Mononuclear cell (primary cell): ENCODE data around the gene UBE2G1. TPM values are rescaled to one million over a fixed set of nuclear protein-coding genes. Genes with fewer than 3 reads are reported as not detected.
"Not testable (repeated sequence)": the region's sequence is repeated elsewhere in the genome, so short reads cannot be mapped to it uniquely, and the experiment has no call there.

Experiments
- H3K27me3 ChIP-seq: 2 replicates; pipeline ENCODE4 v1.6.0; 2011; ENCODE audit warnings: low read length, control low read depth; ENCODE audit not compliant: insufficient read depth
- H3K4me1 ChIP-seq: 2 replicates; pipeline ENCODE4 v1.5.1; 2011; ENCODE audit warnings: mild to moderate bottlenecking, low read length, control low read depth; ENCODE audit not compliant: insufficient read depth
- H3K4me3 ChIP-seq: 2 replicates; pipeline ENCODE4 v1.5.1; 2011; ENCODE audit warnings: mild to moderate bottlenecking, low read length, moderate library complexity
- H3K9me3 ChIP-seq: 2 replicates; pipeline ENCODE4 v1.5.1; 2011; ENCODE audit warnings: low read depth, mild to moderate bottlenecking, control low read depth, low read length
- total RNA-seq: library from RNA; depleted of rRNA; stranded (reverse); fragments of >200 nt; gene quantifications from one replicate; pipeline ENCODE4 v1.2.3, GENCODE V29; 2012

Gene UBE2G1
- total RNA-seq, 1 donor, result 76.4 TPM

- H3K4me3 ChIP-seq, result no peak overlapping the region
- peaks cover 22% of the 10 kb centered on the region for H3K4me1 ChIP-seq
- H3K27me3 ChIP-seq, result no peaks in the 10 kb centered on the region
- no peaks in the 10 kb centered on the region for H3K9me3 ChIP-seq
Observed at GRCh38 chr17:4358154-4358553, 8.3 kb downstream of the UBE2G1 start.

- Histone ChIP-seq H3K9me3 (no peaks in the 10 kb centered on the region), H3K4me3 (no peak overlapping the region), H3K27me3 (no peaks in the 10 kb centered on the region), H3K4me1 (peaks cover 22% of the 10 kb centered on the region)
Observed at GRCh38 chr17:4357671-4358070, 8.8 kb downstream of the UBE2G1 start.

GRCh38 chr17:4357030-4357628 is 9.3 kb downstream of the UBE2G1 start:
- Histone ChIP-seq H3K4me1 (peaks cover 22% of the 10 kb centered on the region), H3K27me3 (no peaks in the 10 kb centered on the region), H3K4me3 (no peak overlapping the region), H3K9me3 (no peaks in the 10 kb centered on the region)

GRCh38 chr17:4354862-4355514 is 11.5 kb downstream of the UBE2G1 start:
- Histone ChIP-seq H3K4me3 (no peak overlapping the region), H3K27me3 (no peaks in the 10 kb centered on the region), H3K4me1 (peaks cover 18% of the 10 kb centered on the region), H3K9me3 (no peaks in the 10 kb centered on the region)

GRCh38 chr17:4354206-4354605 is 12.3 kb downstream of the UBE2G1 start:
- Histone ChIP-seq H3K27me3 (no peaks in the 10 kb centered on the region), H3K4me1 (peaks cover 18% of the 10 kb centered on the region), H3K9me3 (no peaks in the 10 kb centered on the region), H3K4me3 (no peak overlapping the region)

- H3K27me3 ChIP-seq, H3K4me3 ChIP-seq, H3K4me1 ChIP-seq, H3K9me3 ChIP-seq: not testable (repeated sequence)
Observed at GRCh38 chr17:4350214-4350613, 16.3 kb downstream of the UBE2G1 start.

- Histone ChIP-seq H3K27me3 (no peaks in the 10 kb centered on the region), H3K9me3 (no peaks in the 10 kb centered on the region), H3K4me1 (peaks cover 10% of the 10 kb centered on the region)
Observed at GRCh38 chr17:4345581-4346252, 20.8 kb downstream of the UBE2G1 start.

GRCh38 chr17:4344926-4345325 is 21.5 kb downstream of the UBE2G1 start:
- no peak overlapping the region for H3K4me3 ChIP-seq
- no peaks in the 10 kb centered on the region for H3K9me3 ChIP-seq
- H3K27me3 ChIP-seq, result no peaks in the 10 kb centered on the region
- peaks cover 10% of the 10 kb centered on the region for H3K4me1 ChIP-seq

More at GRCh38 chr17:4345581-4346252, 20.8 kb downstream of the UBE2G1 start:
- no peak overlapping the region for H3K4me3 ChIP-seq

GRCh38 chr17:4342535-4342934 is 23.9 kb downstream of the UBE2G1 start:
- Histone ChIP-seq H3K27me3 (no peaks in the 10 kb centered on the region), H3K4me3 (no peak overlapping the region), H3K9me3 (no peaks in the 10 kb centered on the region), H3K4me1 (peaks cover 10% of the 10 kb centered on the region)

GRCh38 chr17:4341616-4341977 is 24.9 kb downstream of the UBE2G1 start:
- Histone ChIP-seq H3K4me3 (no peak overlapping the region), H3K4me1 (peaks cover 10% of the 10 kb centered on the region), H3K9me3 (no peaks in the 10 kb centered on the region), H3K27me3 (no peaks in the 10 kb centered on the region)

GRCh38 chr17:4340914-4341615 is 25.4 kb downstream of the UBE2G1 start:
- Histone ChIP-seq H3K27me3 (no peaks in the 10 kb centered on the region), H3K9me3 (no peaks in the 10 kb centered on the region), H3K4me3 (no peak overlapping the region), H3K4me1 (peaks cover 10% of the 10 kb centered on the region)

GRCh38 chr17:4334776-4335584 is 31.5 kb downstream of the UBE2G1 start:
- Histone ChIP-seq H3K9me3 (no peaks in the 10 kb centered on the region), H3K27me3 (no peaks in the 10 kb centered on the region), H3K4me1 (peaks cover 16% of the 10 kb centered on the region), H3K4me3 (no peak overlapping the region)

- Histone ChIP-seq H3K4me1 (peaks cover 16% of the 10 kb centered on the region), H3K27me3 (no peaks in the 10 kb centered on the region), H3K4me3 (no peak overlapping the region), H3K9me3 (no peaks in the 10 kb centered on the region)
Observed at GRCh38 chr17:4334332-4334731, 32.1 kb downstream of the UBE2G1 start.

- Histone ChIP-seq H3K4me3 (no peak overlapping the region), H3K4me1 (peaks cover 16% of the 10 kb centered on the region), H3K9me3 (no peaks in the 10 kb centered on the region), H3K27me3 (no peaks in the 10 kb centered on the region)
Observed at GRCh38 chr17:4333041-4333440, 33.4 kb downstream of the UBE2G1 start.
